ENCODE data around the gene CYP19A1. TPM values are rescaled to one million over a fixed set of nuclear protein-coding genes. Genes with fewer than 3 reads are reported as not detected.

Gene CYP19A1
- total RNA-seq, 1 experiment from 2014 or later = 0.94 TPM

DNA sequence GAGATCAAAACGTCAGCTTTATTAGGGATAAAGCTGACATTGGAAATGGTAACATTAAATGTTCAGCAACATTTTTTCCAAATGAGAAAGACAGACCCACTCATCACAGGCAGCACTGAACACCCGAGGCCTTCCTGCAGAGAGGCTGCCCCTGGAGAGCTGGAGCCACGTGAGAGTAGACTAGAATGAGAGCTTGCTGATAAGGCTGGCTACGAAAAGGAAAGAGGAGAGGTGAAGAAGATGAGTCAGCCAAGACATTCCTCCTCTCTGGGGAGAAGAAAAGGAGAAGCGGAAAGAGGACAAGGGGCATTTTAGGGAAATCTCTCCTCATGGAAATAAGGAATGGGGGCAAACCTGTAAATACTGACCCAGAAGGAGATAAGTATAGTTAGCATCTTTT lies 7.3 kb downstream of the CYP19A1 start:
- TF ChIP-seq, protein P1, sequence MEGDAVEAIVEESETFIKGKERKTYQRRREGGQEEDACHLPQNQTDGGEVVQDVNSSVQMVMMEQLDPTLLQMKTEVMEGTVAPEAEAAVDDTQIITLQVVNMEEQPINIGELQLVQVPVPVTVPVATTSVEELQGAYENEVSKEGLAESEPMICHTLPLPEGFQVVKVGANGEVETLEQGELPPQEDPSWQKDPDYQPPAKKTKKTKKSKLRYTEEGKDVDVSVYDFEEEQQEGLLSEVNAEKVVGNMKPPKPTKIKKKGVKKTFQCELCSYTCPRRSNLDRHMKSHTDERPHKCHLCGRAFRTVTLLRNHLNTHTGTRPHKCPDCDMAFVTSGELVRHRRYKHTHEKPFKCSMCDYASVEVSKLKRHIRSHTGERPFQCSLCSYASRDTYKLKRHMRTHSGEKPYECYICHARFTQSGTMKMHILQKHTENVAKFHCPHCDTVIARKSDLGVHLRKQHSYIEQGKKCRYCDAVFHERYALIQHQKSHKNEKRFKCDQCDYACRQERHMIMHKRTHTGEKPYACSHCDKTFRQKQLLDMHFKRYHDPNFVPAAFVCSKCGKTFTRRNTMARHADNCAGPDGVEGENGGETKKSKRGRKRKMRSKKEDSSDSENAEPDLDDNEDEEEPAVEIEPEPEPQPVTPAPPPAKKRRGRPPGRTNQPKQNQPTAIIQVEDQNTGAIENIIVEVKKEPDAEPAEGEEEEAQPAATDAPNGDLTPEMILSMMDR (conservative IDR thresholded peaks at IDR 0.05) = no peak
- Histone ChIP-seq H3K9me2 (ENCODE audit: insufficient read depth) (no peaks in the 10 kb centered on the region), H3K79me2 (ENCODE audit: low read depth) (no peaks in the 10 kb centered on the region), H3K9me3 (ENCODE audit: insufficient read depth, low read depth) (no peaks in the 10 kb centered on the region), H3K27me3 (ENCODE audit: insufficient read depth, low read depth) (no peaks in the 10 kb centered on the region; the same call in 1 of the 2 replicates), H3F3A (ENCODE audit: insufficient read depth, low read depth) (no peaks in the 10 kb centered on the region), H2AFZ (no peak overlapping the region), H3K4me3 (no peak overlapping the region), H4K20me1 (ENCODE audit: insufficient read depth) (no peaks in the 10 kb centered on the region), H3K4me1 (replicated peaks; ENCODE audit: insufficient read depth) (no peaks in the 10 kb centered on the region), H3K4me2 (no peak overlapping the region), H3K36me3 (ENCODE audit: low read depth) (no peaks in the 10 kb centered on the region), H3K27ac (no peak overlapping the region)
- CTCF ChIA-PET = no interaction called here
- BruUV-seq (replicated peaks) = no TSS peak
- no peak for DNase-seq
- intact Hi-C loops (cut with micrococcal nuclease; ENCODE audit: unreplicated experiment) = no loop called here
- POLR2A ChIA-PET (ENCODE audit: unreplicated experiment) = no interaction called here

- BruUV-seq (replicated peaks) = no TSS peak
- ChIA-PET CTCF (no interaction called here), POLR2A (ENCODE audit: unreplicated experiment) (no interaction called here)
- Histone ChIP-seq H3K4me1 (replicated peaks; ENCODE audit: insufficient read depth) (no peaks in the 10 kb centered on the region), H3K27me3 (ENCODE audit: insufficient read depth, low read depth) (no peaks in the 10 kb centered on the region), H3K36me3 (ENCODE audit: low read depth) (no peaks in the 10 kb centered on the region), H2AFZ (no peak overlapping the region), H3K4me2 (no peak overlapping the region), H3K79me2 (ENCODE audit: low read depth) (no peaks in the 10 kb centered on the region), H3K9me2 (ENCODE audit: insufficient read depth) (no peaks in the 10 kb centered on the region), H3K4me3 (no peak overlapping the region), H3K9me3 (ENCODE audit: insufficient read depth, low read depth) (no peaks in the 10 kb centered on the region), H3K27ac (no peak overlapping the region), H4K20me1 (ENCODE audit: insufficient read depth) (no peaks in the 10 kb centered on the region), H3F3A (ENCODE audit: insufficient read depth, low read depth) (no peaks in the 10 kb centered on the region)
- intact Hi-C loops (cut with micrococcal nuclease; ENCODE audit: unreplicated experiment) = no loop called here
- TF ChIP-seq, protein P1 (conservative IDR thresholded peaks at IDR 0.05) = no peak
- no peak for TF ChIP-seq EZH2 (IDR thresholded peaks at IDR 0.05; ENCODE audit: low read depth)
- no peak for DNase-seq
These were observed 9.5 kb downstream of the CYP19A1 start for GRCh38 chr15:51328926-51329325.

GRCh38 chr15:51327081-51327480 lies 11.3 kb downstream of the CYP19A1 start:
- H3F3A ChIP-seq (ENCODE audit: insufficient read depth, low read depth) = no peaks in the 10 kb centered on the region
- H2AFZ ChIP-seq = no peak overlapping the region
- no peaks in the 10 kb centered on the region for H3K27me3 ChIP-seq (ENCODE audit: insufficient read depth, low read depth)
- H3K4me3 ChIP-seq = no peak overlapping the region
- no peaks in the 10 kb centered on the region for H3K9me2 ChIP-seq (ENCODE audit: insufficient read depth)
- H3K27ac ChIP-seq = no peak overlapping the region
- H3K79me2 ChIP-seq (ENCODE audit: low read depth) = no peaks in the 10 kb centered on the region
- DNase-seq = no peak
- ChIA-PET POLR2A (ENCODE audit: unreplicated experiment) (no interaction called here), CTCF (no interaction called here)
- TF ChIP-seq, protein P1 (conservative IDR thresholded peaks at IDR 0.05) = no peak
- TF ChIP-seq EZH2 (IDR thresholded peaks at IDR 0.05; ENCODE audit: low read depth) = no peak
- H3K36me3 ChIP-seq (ENCODE audit: low read depth) = no peaks in the 10 kb centered on the region
- no peaks in the 10 kb centered on the region for H3K4me1 ChIP-seq (replicated peaks; ENCODE audit: insufficient read depth)
- BruUV-seq (replicated peaks) = no TSS peak
- intact Hi-C loops (cut with micrococcal nuclease; ENCODE audit: unreplicated experiment) = no loop called here
- no peaks in the 10 kb centered on the region for H4K20me1 ChIP-seq (ENCODE audit: insufficient read depth)
- H3K9me3 ChIP-seq (ENCODE audit: insufficient read depth, low read depth) = no peaks in the 10 kb centered on the region
- H3K4me2 ChIP-seq = no peak overlapping the region

All from PC-9 (cell line).